ENCODE measurements around the gene HSD17B4. TPM values are rescaled to one million over a fixed set of nuclear protein-coding genes. Genes with fewer than 3 reads are reported as not detected.

Gene HSD17B4
- total and polyA plus RNA-seq, 2 of the 13 experiments (the other 11 are each of a cell fraction or from before 2014, with no cell fraction given) = 178 to 399 TPM

- TF ChIP-seq ZNF740 (CRISPR knock-in tag; IDR thresholded peaks at IDR 0.05) (peak; percentile 97), ZNF777 (CRISPR knock-in tag; IDR thresholded peaks at IDR 0.05) (no peak), ARID3A (IDR thresholded peaks at IDR 0.05; ENCODE audit: low read depth, low read length) (peak; percentile 47; the same call in 1 of the 2 replicates), REL (CRISPR knock-in tag; conservative IDR thresholded peaks at IDR 0.05) (no peak), TEF (CRISPR knock-in tag; IDR thresholded peaks at IDR 0.05) (no peak), FOXM1 (CRISPR knock-in tag; IDR thresholded peaks at IDR 0.05) (no peak), TEAD3 (CRISPR knock-in tag; optimal IDR thresholded peaks at IDR 0.05; ENCODE audit: borderline replicate concordance) (peak; percentile 70), PLRG1 (conservative IDR thresholded peaks at IDR 0.05) (no peak), SIN3A (IDR thresholded peaks at IDR 0.05; ENCODE audit: borderline replicate concordance, low read depth, low read length) (no peak), PBX2 (CRISPR knock-in tag; IDR thresholded peaks at IDR 0.05) (no peak), NFIB (CRISPR knock-in tag; IDR thresholded peaks at IDR 0.05; ENCODE audit: borderline replicate concordance) (no peak), PHF5A (CRISPR knock-in tag; IDR thresholded peaks at IDR 0.05; ENCODE audit: low read depth, unreplicated experiment) (no peak), NFIC (IDR thresholded peaks at IDR 0.05; ENCODE audit: low read length) (no peak), JDP2 (CRISPR knock-in tag; IDR thresholded peaks at IDR 0.05; ENCODE audit: borderline replicate concordance) (no peak), SYNCRIP (IDR thresholded peaks at IDR 0.05; ENCODE audit: insufficient read depth, low read depth, low read length) (no peak), FOXJ3 (CRISPR knock-in tag; IDR thresholded peaks at IDR 0.05; ENCODE audit: borderline replicate concordance) (peak; percentile 68; the same call in 1 of the 2 replicates), ZNF232 (CRISPR knock-in tag; IDR thresholded peaks at IDR 0.05; ENCODE audit: borderline replicate concordance) (no peak), CREM (IDR thresholded peaks at IDR 0.05) (peak; percentile 63; the same call in 1 of the 2 replicates), CREM (CRISPR knock-in tag; IDR thresholded peaks at IDR 0.05) (no peak), PPARG (CRISPR knock-in tag; conservative IDR thresholded peaks at IDR 0.05) (peak; percentile 64), ZBTB20 (CRISPR knock-in tag; IDR thresholded peaks at IDR 0.05; ENCODE audit: borderline replicate concordance, low read depth) (no peak), EEA1 (CRISPR knock-in tag; IDR thresholded peaks at IDR 0.05; ENCODE audit: borderline replicate concordance) (no peak), ATRX (CRISPR knock-in tag; IDR thresholded peaks at IDR 0.05; ENCODE audit: borderline replicate concordance) (no peak), ZNF564 (CRISPR knock-in tag; IDR thresholded peaks at IDR 0.05) (no peak), PHF8 (CRISPR knock-in tag; IDR thresholded peaks at IDR 0.05) (no peak), SP2 (CRISPR knock-in tag; IDR thresholded peaks at IDR 0.05) (no peak), GFI1 (CRISPR knock-in tag; IDR thresholded peaks at IDR 0.05; ENCODE audit: borderline replicate concordance) (peak; percentile 73), NCOA2 (CRISPR knock-in tag; IDR thresholded peaks at IDR 0.05) (peak; percentile 44; the same call in 1 of the 2 replicates), ZC3H13 (CRISPR knock-in tag; IDR thresholded peaks at IDR 0.05) (no peak), TRIM22 (IDR thresholded peaks at IDR 0.05) (no peak)
Measured at GRCh38 chr5:119522841-119523240, 70.5 kb downstream of the HSD17B4 start (continued).
